Uterus (tissue), 4 donors: ENCODE measurements around the gene PLAU. TPM values are rescaled to one million over a fixed set of nuclear protein-coding genes. Genes with fewer than 3 reads are reported as not detected.

ENCODE experiments used
- DNase-seq, 2 donors: peaks; one replicate each; pipeline ENCODE4 v3.0.0-alpha.2; 2019 to 2020
- H3K27ac ChIP-seq, 2 donors: fragments of 200-600 bp; sonication (generic); 1 replicate in 1 of 2; 2 replicates in 1 of 2; pipeline ENCODE4 v1.5.1; 2016 to 2018
- H3K27me3 ChIP-seq, 2 donors: fragments of 200-600 bp; sonication (generic); one replicate each; pipeline ENCODE4 v1.5.1; 2018 to 2019; ENCODE audit warnings: control low read depth in 1 of 2
- H3K36me3 ChIP-seq, 2 donors: fragments of 200-600 bp; sonication (generic); one replicate each; pipeline ENCODE4 v1.5.1; 2019; ENCODE audit warnings: control low read depth in 1 of 2
- H3K4me1 ChIP-seq, 2 donors: fragments of 200-600 bp; sonication (generic); one replicate each; pipeline ENCODE4 v1.5.1; 2018 to 2019; ENCODE audit warnings: control low read depth in 1 of 2
- H3K4me3 ChIP-seq, 2 donors: fragments of 200-600 bp; sonication (generic); 1 replicate in 1 of 2; 2 replicates in 1 of 2; pipeline ENCODE4 v1.5.1; 2018 to 2019; ENCODE audit warnings: mild to moderate bottlenecking in 1 of 2
- H3K9me3 ChIP-seq, 2 donors: fragments of 200-600 bp; sonication (generic); one replicate each; pipeline ENCODE4 v1.5.1; 2019; ENCODE audit warnings: control low read depth in 1 of 2
- POLR2A ChIP-seq, 2 donors: fragments of 450-650 bp; IDR thresholded peaks; one replicate each; pipeline ENCODE4 v1.6.1; 2016; ENCODE audit warnings: antibody characterized with exemption in 2 of 2, mild to moderate bottlenecking in 1 of 2, moderate library complexity in 1 of 2
- intact Hi-C: fragments of 100-400 bp; cut with DNase I; formaldehyde crosslinking; loops from one replicate; pipeline ENCODE4 v1.15.1; 2023; ENCODE audit warnings: low total_unique reads
- total RNA-seq, 4 donors: library from RNA; depleted of rRNA in 3 of 4; stranded (reverse); fragments of >200 nt in 3 of 4; gene quantifications; one replicate each; pipeline versions ENCODE4 v1.1.0 to v1.2.4, GENCODE V29; 2014 to 2023
- TF ChIP-seq, protein P1 (sequence below), 4 experiments: fragments of 200-600 bp in 2 of 4; fragments of 450-650 bp in 2 of 4; sonication (generic) in 2 of 4; IDR thresholded peaks; one replicate each; pipeline ENCODE4 v1.5.1; 2016 to 2019; ENCODE audit warnings: antibody characterized with exemption in 4 of 4, mild to moderate bottlenecking in 2 of 4, moderate library complexity in 1 of 4
- donor health status: DM: yes; HTN: yes; CAD: no.

The PLAU gene
- total RNA-seq, 4 donors from 2014 or later: 1.8 to 15.3 (median 9.0) TPM

GRCh38 chr10:73935895-73936294 lies 25.0 kb downstream of the PLAU start:
- no peak overlapping the region for H3K27ac ChIP-seq
- no peaks in the 10 kb centered on the region for H3K27me3 ChIP-seq
- no peak for TF ChIP-seq POLR2A (IDR thresholded peaks at IDR 0.05)
- TF ChIP-seq, protein P1, sequence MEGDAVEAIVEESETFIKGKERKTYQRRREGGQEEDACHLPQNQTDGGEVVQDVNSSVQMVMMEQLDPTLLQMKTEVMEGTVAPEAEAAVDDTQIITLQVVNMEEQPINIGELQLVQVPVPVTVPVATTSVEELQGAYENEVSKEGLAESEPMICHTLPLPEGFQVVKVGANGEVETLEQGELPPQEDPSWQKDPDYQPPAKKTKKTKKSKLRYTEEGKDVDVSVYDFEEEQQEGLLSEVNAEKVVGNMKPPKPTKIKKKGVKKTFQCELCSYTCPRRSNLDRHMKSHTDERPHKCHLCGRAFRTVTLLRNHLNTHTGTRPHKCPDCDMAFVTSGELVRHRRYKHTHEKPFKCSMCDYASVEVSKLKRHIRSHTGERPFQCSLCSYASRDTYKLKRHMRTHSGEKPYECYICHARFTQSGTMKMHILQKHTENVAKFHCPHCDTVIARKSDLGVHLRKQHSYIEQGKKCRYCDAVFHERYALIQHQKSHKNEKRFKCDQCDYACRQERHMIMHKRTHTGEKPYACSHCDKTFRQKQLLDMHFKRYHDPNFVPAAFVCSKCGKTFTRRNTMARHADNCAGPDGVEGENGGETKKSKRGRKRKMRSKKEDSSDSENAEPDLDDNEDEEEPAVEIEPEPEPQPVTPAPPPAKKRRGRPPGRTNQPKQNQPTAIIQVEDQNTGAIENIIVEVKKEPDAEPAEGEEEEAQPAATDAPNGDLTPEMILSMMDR (IDR thresholded peaks at IDR 0.05): no peak
- H3K4me3 ChIP-seq: no peak overlapping the region
- intact Hi-C loops: no loop called here
- no peaks in the 10 kb centered on the region for H3K36me3 ChIP-seq
- H3K9me3 ChIP-seq: no peaks in the 10 kb centered on the region
- peaks cover 0 to 2% of the 10 kb centered on the region in 2 donors for H3K4me1 ChIP-seq
- no peak for DNase-seq

DNA sequence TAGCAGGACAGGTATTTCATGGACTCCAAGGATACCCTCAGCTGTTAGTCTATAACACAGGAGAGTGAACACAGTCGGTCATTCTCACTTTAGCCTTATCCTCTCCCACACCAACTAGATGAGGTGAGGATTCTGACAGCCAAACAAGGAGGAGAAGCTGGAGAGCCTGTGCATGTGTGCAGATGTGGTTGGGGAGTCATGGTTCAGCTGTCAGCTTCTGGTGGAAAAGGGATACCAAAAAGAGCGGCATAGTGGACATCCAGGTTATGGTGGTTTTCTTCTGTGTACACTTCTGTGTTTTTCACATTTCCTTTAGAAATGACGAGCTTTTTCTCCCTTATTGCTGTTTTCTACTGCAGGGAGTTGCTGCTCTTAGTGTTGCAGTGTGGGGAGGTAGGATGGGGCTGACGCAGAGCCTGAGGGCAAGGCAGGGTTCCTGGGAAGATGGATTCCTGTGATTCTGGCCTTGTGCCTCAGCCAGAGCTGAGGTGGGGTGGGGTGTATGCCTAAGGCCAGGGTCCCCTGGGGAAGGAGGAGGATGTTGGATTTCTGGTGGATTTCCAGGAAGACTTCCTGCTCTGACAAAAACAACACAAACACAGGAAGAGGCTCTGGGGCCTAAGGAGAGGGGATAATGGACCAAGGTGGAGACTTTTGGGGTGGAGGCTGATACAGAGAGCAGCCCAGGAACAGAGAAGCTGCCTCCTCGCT lies 26.6 kb downstream of the PLAU start:
- Histone ChIP-seq H3K27me3 (no peaks in the 10 kb centered on the region), H3K27ac (peak overlapping the region; percentile 16 to 53), H3K9me3 (no peaks in the 10 kb centered on the region), H3K36me3 (no peaks in the 10 kb centered on the region), H3K4me3 (no peak overlapping the region), H3K4me1 (peaks cover 0 to 5% of the 10 kb centered on the region in 2 donors)
- no peak for DNase-seq
- TF ChIP-seq POLR2A (IDR thresholded peaks at IDR 0.05): no peak
- TF ChIP-seq, protein P1 (IDR thresholded peaks at IDR 0.05): no peak
- intact Hi-C loops: no loop called here

- TF ChIP-seq, protein P1 (IDR thresholded peaks at IDR 0.05): peak; percentile 95 to 96 (median 96)
- TF ChIP-seq POLR2A (IDR thresholded peaks at IDR 0.05): no peak
- Histone ChIP-seq H3K27me3 (no peaks in the 10 kb centered on the region), H3K27ac (peak overlapping the region; percentile 73 to 78), H3K4me3 (no peak overlapping the region), H3K4me1 (peaks cover 0 to 5% of the 10 kb centered on the region in 2 donors), H3K36me3 (no peaks in the 10 kb centered on the region), H3K9me3 (no peaks in the 10 kb centered on the region)
- peak; percentile 83 to 91 for DNase-seq
- intact Hi-C loops: loop anchor here (2.0 kb wide), 1 partner anchor 54 kb away; no protein-coding TSS in a partner anchor
These were observed 29.8 kb downstream of the PLAU start for GRCh38 chr10:73940634-73941221.

DNA sequence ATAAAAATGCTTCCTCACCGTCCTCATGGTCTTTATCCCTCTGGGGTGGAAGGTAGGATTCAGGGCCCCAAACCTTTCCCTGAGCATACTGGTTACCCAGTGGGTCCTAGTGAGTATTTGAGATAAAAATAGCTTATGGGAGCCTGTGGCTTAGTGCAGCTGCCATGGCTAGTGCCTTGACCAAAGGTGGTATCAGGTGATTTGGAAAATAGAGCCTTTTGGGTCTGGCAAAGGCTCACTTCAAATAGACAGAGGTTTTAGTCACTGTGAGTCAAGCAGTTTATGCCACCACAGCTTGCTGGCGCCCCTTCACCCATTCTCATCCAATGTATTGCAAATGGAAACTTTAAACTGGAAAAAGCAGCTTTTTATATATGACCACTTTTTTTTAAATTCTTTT lies 30.4 kb downstream of the PLAU start:
- DNase-seq: no peak
- no peaks in the 10 kb centered on the region for H3K9me3 ChIP-seq
- TF ChIP-seq POLR2A (IDR thresholded peaks at IDR 0.05): no peak
- TF ChIP-seq, protein P1 (IDR thresholded peaks at IDR 0.05): no peak
- intact Hi-C loops: loop anchor here (2.0 kb wide), 1 partner anchor 54 kb away; no protein-coding TSS in a partner anchor
- peaks cover 0 to 5% of the 10 kb centered on the region in 2 donors for H3K4me1 ChIP-seq
- H3K36me3 ChIP-seq: no peaks in the 10 kb centered on the region
- H3K4me3 ChIP-seq: no peak overlapping the region
- H3K27me3 ChIP-seq: no peaks in the 10 kb centered on the region
- H3K27ac ChIP-seq: peak overlapping the region; percentile 73 to 78
